Measurements from ENCODE around the gene PHLDB1. TPM values are rescaled to one million over a fixed set of nuclear protein-coding genes. Genes with fewer than 3 reads are reported as not detected.

Gene PHLDB1
- total RNA-seq, 1 donor from 2014 or later: 179 TPM

DNA sequence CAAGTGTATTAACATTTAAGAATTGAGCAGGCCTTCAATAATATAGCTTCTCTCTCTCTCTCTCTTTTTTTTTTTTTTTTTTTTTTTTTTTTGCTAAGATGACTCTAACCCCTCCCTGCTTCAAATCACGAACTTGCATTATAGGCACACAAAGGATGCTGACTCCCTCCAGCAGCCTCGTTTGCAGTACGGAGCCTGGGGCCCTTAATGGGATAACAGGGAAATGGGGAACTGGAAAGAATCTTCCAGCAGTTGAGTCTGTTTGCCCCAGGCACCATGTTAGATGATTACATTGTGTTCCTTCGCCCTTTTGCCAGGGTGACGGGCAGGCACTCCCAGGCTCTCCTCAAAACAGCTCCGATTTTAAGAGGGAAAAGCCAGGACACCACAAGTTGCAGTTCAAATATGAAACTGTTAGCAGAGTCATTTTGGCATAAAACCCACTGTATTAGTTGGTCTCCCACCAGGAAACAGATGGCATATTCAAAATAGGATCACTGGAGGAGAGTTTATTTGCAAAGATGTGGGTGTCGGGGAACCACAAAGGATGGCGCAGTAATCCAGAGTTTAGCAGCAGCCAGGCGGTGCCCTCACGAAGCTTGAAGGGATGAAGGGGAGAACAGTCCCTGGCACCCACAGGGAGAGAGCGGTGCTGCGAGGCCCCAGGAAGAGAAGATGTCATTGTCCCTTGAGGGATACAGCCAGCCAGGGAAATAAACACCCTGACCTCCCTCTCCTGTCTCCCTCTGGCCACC lies 98.6 kb downstream of the PHLDB1 start:
- no peak overlapping the region for H3K27ac Mint-ChIP-seq (ENCODE audit: unreplicated experiment)

DNA sequence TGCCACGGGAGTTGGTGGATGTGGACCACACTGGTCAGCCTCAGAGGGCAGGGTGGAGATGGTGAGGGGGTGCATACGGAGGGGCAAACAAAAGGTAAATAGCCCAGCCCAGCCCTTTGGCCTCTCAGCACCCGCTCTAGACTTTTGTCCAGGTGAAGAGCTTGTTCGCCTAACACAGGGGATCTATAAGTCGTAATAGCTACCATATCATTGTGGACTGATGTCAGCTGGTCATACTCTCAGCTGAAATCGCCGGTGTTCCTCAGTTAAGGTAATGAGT lies 99.1 kb downstream of the PHLDB1 start:
- H3K4me3 ChIP-seq (ENCODE audit: insufficient read depth, low read depth, low read length): no peak overlapping the region
- H3K27me3 ChIP-seq (ENCODE audit: insufficient read depth, low read length): peaks cover 11% of the 10 kb centered on the region
- H3K79me2 ChIP-seq (ENCODE audit: insufficient read depth, low read length): no peaks in the 10 kb centered on the region
- Mint-ChIP-seq H3K9me3 (ENCODE audit: unreplicated experiment) (peaks cover 4% of the 10 kb centered on the region), H3K4me3 (ENCODE audit: unreplicated experiment) (no peak overlapping the region), H3K4me1 (ENCODE audit: low read depth, unreplicated experiment) (no peaks in the 10 kb centered on the region), H3K27me3 (ENCODE audit: low read depth, unreplicated experiment) (peaks cover 16% of the 10 kb centered on the region), H3K36me3 (ENCODE audit: low read depth, unreplicated experiment) (no peaks in the 10 kb centered on the region), H3K27ac (ENCODE audit: unreplicated experiment) (no peak overlapping the region)
- H3K9me3 ChIP-seq (ENCODE audit: insufficient read depth, low read depth, low read length): no peaks in the 10 kb centered on the region
- FAIRE-seq (no peak), DNase-seq (ENCODE audit: low read depth) (no peak)
- H2AFZ ChIP-seq (ENCODE audit: low read depth, low read length): no peak overlapping the region
- no peaks in the 10 kb centered on the region for H4K20me1 ChIP-seq (ENCODE audit: insufficient read depth, low read length)
- no peak overlapping the region for H3K9ac ChIP-seq (ENCODE audit: low read length)
- no peaks in the 10 kb centered on the region for H3K36me3 ChIP-seq (ENCODE audit: insufficient read depth, low read length)
- no peak overlapping the region for H3K4me2 ChIP-seq (ENCODE audit: low read length)
- H3K4me1 ChIP-seq (ENCODE audit: insufficient read depth, low read length): peaks cover 3% of the 10 kb centered on the region
- H3K27ac ChIP-seq (ENCODE audit: low read depth, low read length): no peak overlapping the region
- TF ChIP-seq, protein P1, sequence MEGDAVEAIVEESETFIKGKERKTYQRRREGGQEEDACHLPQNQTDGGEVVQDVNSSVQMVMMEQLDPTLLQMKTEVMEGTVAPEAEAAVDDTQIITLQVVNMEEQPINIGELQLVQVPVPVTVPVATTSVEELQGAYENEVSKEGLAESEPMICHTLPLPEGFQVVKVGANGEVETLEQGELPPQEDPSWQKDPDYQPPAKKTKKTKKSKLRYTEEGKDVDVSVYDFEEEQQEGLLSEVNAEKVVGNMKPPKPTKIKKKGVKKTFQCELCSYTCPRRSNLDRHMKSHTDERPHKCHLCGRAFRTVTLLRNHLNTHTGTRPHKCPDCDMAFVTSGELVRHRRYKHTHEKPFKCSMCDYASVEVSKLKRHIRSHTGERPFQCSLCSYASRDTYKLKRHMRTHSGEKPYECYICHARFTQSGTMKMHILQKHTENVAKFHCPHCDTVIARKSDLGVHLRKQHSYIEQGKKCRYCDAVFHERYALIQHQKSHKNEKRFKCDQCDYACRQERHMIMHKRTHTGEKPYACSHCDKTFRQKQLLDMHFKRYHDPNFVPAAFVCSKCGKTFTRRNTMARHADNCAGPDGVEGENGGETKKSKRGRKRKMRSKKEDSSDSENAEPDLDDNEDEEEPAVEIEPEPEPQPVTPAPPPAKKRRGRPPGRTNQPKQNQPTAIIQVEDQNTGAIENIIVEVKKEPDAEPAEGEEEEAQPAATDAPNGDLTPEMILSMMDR (IDR thresholded peaks at IDR 0.05; ENCODE audit: insufficient read depth, low read depth, low read length): no peak

More for the DNA sequence above, 98.6 kb downstream of the PHLDB1 start:
- Mint-ChIP-seq H3K27me3 (ENCODE audit: low read depth, unreplicated experiment) (peaks cover 16% of the 10 kb centered on the region), H3K36me3 (ENCODE audit: low read depth, unreplicated experiment) (no peaks in the 10 kb centered on the region), H3K4me3 (ENCODE audit: unreplicated experiment) (no peak overlapping the region), H3K4me1 (ENCODE audit: low read depth, unreplicated experiment) (no peaks in the 10 kb centered on the region), H3K9me3 (ENCODE audit: unreplicated experiment) (peaks cover 4% of the 10 kb centered on the region)
- DNase-seq (ENCODE audit: low read depth) (no peak), FAIRE-seq (no peak)
- Histone ChIP-seq H3K4me3 (ENCODE audit: insufficient read depth, low read depth, low read length) (no peak overlapping the region), H3K79me2 (ENCODE audit: insufficient read depth, low read length) (no peaks in the 10 kb centered on the region), H4K20me1 (ENCODE audit: insufficient read depth, low read length) (no peaks in the 10 kb centered on the region), H3K9me3 (ENCODE audit: insufficient read depth, low read depth, low read length) (no peaks in the 10 kb centered on the region), H3K27me3 (ENCODE audit: insufficient read depth, low read length) (peaks cover 11% of the 10 kb centered on the region), H3K9ac (ENCODE audit: low read length) (no peak overlapping the region), H2AFZ (ENCODE audit: low read depth, low read length) (peak overlapping the region; percentile 10), H3K36me3 (ENCODE audit: insufficient read depth, low read length) (no peaks in the 10 kb centered on the region), H3K4me2 (ENCODE audit: low read length) (no peak overlapping the region), H3K27ac (ENCODE audit: low read depth, low read length) (no peak overlapping the region), H3K4me1 (ENCODE audit: insufficient read depth, low read length) (peaks cover 3% of the 10 kb centered on the region)
- TF ChIP-seq EZH2 (IDR thresholded peaks at IDR 0.05; ENCODE audit: insufficient read depth, low read length): no peak
- TF ChIP-seq, protein P1 (IDR thresholded peaks at IDR 0.05; ENCODE audit: insufficient read depth, low read depth, low read length): no peak

Small RNA genes within 50 kb of the gene (microRNA-seq; reads per million reads assigned to microRNA genes)
- not detected for gene MIR6716

Other genes with a start within 250 kb of the PHLDB1 start
- gene UBE4A, start 248.0 kb upstream of the PHLDB1 start, total RNA-seq: 38.8 and 40.6 TPM in 2 replicates
- 182 and 194 TPM in 2 replicates for gene ATP5MG, start 206.0 kb upstream of the PHLDB1 start, total RNA-seq
- gene KMT2A, start 171.1 kb upstream of the PHLDB1 start, total RNA-seq: 58.7 and 60.0 TPM in 2 replicates
- gene TTC36, start 80.1 kb upstream of the PHLDB1 start, total RNA-seq: 0.43 and 0.84 TPM in 2 replicates
- 18.2 and 19.0 TPM in 2 replicates for gene TMEM25, start 76.4 kb upstream of the PHLDB1 start, total RNA-seq
- 14.0 and 16.5 TPM in 2 replicates for gene IFT46, start 41.7 kb upstream of the PHLDB1 start, total RNA-seq
- gene ARCN1, start 35.2 kb upstream of the PHLDB1 start, total RNA-seq: 255 and 289 TPM in 2 replicates
- gene TREH, start 72.0 kb downstream of the PHLDB1 start, total RNA-seq: not detected in 2 replicates
- 190 and 196 TPM in 2 replicates for gene DDX6, start 183.5 kb downstream of the PHLDB1 start, total RNA-seq

Data from astrocyte (in vitro differentiated cells and primary cell).